ENCODE measurements around the gene FBXO38. TPM values are rescaled to one million over a fixed set of nuclear protein-coding genes. Genes with fewer than 3 reads are reported as not detected.

Gene FBXO38
- polyA plus RNA-seq, 1 donor: 26.9 TPM

DNA sequence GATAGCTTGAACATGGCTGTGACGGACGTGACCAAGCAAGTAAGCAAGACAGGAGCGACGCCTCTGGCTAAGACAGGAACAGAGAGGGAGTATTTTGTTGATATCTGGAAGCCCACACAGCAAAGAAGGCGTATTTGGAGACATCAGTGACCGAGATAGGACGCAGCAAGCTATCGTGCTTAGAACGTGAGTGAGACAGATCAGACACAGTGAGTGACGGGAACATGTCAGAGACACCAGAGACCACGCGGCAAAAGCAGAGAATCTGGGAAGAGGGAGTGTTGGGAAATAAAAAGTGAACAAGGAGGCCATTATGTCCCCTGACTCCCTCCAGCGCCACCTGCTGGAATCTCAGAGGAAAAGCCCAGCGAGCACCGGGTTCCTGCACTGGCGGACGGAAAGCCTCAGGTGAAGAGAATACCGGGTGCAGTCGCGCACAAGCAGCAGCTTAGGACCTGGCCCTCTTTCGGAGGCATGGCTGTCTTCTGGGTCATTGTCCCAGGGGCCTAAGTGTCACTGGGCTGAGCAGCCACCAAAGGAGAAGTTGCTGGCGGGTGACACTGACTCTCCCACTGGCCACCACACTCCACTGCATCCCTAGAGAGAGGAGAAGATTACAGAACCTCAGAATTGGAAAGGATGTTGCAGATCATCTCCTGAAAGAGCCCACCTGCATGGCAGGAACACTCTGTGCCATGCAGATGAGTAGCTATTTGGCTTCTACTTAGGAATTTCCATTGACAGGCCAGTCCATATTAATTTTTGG, 99.1 kb downstream of the FBXO38 start:
- DNase-seq: no peak

DNA sequence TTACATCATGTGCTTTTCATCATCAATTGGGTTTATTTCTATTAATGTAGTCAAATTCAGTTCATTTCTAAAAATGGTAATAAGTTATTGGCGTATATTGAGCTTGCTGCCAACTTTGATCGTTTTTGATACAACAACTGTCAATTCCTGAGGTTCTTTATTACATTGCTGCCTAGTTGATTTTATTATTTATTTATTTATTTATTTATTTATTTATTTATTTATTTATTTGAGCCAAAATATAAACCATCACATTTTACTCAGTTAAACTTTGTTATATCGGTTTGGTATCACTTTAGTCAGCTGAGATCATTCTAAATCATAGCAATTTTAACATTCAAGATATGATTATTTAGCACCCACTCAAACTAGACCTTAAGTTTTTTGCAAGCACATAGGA, 100.0 kb downstream of the FBXO38 start:
- DNase-seq: no peak

DNA sequence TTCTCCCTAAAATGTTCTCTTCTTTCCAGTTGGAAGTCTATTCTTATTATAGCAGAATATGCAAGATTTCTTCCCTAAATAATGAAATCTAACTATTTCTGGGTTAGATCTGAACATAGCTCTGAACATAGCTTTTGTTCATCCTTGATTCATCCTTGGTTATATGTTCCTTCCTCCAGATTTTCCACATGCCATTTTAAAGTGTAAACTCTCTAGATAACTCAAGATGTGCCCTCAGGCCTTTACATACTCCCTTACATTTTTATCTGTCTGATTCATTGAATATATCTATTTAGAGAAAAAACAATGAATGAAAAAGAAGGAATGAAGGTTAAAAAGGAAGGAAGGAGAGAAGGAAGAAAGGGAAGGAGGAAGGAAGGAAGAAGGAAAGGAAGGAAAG, 100.9 kb downstream of the FBXO38 start:
- no peak for DNase-seq

DNA sequence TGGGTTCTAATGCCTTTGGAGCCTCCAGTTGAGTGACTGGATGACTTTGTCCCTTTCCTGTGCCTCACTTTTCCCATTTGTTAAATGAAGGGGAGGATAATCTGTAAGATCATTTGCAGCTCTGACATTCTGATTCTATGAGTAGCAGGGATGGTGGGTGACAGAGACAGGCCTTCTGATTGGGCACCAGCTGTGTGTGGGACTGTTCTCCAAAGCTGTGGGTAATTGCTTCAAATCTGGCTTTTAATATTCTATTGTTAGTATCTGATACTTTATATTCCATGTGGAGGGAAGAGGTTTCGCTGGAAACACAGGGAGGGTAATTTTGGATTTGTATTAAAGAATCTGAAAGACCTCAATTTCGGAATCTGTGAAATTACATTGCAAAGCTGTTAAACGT, 102.7 kb downstream of the FBXO38 start:
- no peak for DNase-seq

DNA sequence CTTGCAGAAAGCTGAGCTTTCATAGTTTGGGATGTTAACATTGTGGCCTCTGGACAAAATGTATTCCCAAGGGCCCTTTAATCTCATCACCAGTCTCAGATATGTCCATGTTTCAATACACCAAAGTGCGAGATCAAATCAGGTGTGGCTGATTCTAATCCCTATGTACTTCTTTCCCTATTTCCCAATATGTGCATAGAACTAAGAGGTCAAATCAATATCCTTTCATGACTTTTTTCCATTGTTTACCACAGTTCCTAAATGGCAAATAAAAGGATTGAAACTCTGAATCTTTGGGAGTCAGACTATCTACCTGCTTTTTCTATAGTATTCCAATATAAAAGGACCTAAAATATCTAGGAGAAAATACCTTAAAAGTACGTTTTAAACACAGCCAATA, 105.0 kb downstream of the FBXO38 start:
- DNase-seq: no peak

DNA sequence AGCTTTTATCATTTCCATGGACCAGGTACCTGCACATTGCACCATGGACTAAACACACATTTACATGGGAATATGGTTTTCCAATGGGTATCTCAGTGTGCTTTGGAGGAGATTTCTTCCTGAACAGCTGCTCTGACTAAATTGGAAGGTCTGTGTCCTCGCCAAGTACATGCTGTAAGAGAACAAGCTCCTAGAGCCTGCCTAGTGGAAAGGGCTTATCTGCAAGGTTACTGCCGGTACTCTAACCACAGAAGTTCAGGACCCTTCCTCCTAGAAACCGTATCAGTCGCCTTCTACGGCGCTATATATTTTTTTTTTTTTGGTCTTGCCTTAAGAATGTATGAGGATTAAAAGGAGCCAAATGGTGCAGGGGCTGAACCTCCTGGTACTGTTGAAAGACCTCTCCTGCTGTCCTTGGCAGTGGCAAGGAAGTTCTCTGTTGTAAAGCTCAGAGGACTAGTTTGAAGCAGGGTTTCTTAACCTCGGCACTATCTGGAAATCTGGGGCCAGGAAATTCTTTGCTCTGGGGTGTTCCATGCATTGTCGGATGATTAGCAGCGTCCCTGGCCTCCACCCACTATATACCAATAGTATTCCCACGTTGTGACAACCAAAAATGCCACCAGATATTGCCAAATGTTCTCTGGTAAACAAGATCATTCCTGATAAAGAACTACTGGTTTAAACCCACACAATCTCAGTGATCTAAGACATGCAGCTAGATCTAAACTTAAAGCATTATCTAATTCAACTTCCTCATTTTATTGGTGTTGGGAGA, 107.4 kb downstream of the FBXO38 start:
- DNase-seq: no peak

DNA sequence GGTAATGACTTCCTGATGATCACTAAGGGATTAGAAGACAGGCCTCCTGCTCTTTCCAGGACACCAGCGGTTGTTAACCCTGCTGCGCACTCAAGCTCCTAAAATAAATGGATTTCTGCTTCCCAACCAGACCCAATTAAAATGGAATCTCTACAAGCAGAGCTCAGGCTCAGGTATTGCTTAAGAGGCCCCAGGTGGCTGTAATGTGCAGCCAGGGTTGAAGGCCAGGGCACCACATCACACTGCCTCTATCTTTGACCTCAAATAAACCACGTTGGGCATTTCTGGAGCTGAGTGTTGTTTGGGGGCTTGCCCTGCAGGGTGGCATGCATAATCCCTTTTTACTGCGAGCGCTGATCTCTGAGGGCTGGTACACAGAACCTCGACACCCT, 108.0 kb downstream of the FBXO38 start:
- DNase-seq: no peak

DNA sequence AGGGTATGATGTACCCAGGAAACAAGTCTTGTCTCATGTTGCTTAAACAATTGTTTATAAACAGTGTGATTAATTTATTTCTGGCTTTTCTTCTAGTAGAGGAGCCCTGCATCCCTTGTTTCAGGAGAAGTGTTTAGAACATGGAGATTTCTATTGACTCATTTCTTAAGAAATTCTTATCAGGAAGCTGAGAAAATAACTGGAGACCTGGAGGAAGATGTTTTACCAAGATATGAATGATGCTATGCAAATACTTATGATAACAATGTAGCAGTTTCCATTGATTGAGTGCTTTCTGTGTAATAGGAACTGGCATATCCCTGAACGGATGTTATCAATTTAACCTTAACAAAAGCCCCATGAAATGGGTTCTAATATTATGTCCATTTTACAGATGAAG, 108.6 kb downstream of the FBXO38 start:
- no peak for DNase-seq

Other genes with a start within 250 kb of the FBXO38 start
- gene SPINK14, start 215.4 kb upstream of the FBXO38 start, polyA plus RNA-seq (ENCODE audit: insufficient read length): not detected
- gene SPINK6, start 180.9 kb upstream of the FBXO38 start, polyA plus RNA-seq (ENCODE audit: insufficient read length): not detected
- not detected for gene MARCOL, start 145.4 kb upstream of the FBXO38 start, polyA plus RNA-seq (ENCODE audit: insufficient read length)
- 0.45 TPM for gene SPINK13, start 115.2 kb upstream of the FBXO38 start, polyA plus RNA-seq (ENCODE audit: insufficient read length)
- gene SPINK7, start 71.5 kb upstream of the FBXO38 start, polyA plus RNA-seq (ENCODE audit: insufficient read length): 0.61 TPM
- not detected for gene SPINK9, start 48.4 kb upstream of the FBXO38 start, polyA plus RNA-seq (ENCODE audit: insufficient read length)

Data from hindlimb muscle (tissue), 1 donor.